Stimulated activated CD4-positive, alpha-beta T cell treated with anti-CD3 and anti-CD28 coated beads, Interleukin-1b, Interleukin-23, amount 100 ng/mL, for 48 hours (primary cell): ENCODE measurements around the gene TMF1.

Source experiments
- DNase-seq: peaks from one replicate; pipeline ENCODE4 v3.0.0-alpha.2; 2020

TMF1 gene

DNA sequence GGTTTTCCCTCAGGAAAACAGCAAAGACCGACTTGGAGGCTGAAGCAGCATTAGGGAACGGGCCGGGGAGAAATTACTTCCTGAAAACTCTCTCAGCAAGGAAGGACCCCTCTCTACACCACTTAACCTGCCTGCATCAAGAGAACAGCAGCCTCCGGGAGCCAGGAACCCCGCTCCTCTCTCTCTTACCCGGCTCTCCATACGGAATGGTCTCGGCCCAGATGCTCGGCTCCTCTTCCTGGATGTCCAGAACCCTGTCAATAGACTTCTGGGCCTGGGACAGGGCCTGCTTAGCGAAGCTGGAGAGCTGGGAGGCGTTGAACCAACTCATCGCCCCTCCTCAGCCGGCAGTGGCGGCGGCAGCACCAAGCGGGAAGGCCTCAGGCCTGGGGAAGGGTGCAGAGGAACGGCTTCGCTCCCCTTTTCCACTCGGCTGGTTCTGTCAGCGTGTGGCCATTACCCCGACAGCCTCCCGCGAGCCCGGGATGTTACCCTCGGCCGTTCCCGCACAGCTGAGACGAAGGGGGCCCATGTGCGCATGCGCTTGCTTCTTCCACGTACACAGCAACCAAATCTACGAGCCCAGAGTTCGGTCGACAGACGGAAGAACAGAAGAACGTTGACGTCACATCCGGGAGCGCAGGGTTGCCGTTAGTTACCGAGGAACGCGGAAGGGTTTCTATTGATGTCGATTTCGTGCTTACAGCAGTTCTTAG lies at the start of gene TMF1:
TMF1 (minus strand) TSS at position 578 of the 716 bp plus-strand sequence; CDS start at position 331, 247 bp downstream.
- peak; percentile 97 for DNase-seq

GRCh38 chr3:69099576-69099975 lies 47.4 kb upstream of the TMF1 start:
- DNase-seq, result no peak

DNA sequence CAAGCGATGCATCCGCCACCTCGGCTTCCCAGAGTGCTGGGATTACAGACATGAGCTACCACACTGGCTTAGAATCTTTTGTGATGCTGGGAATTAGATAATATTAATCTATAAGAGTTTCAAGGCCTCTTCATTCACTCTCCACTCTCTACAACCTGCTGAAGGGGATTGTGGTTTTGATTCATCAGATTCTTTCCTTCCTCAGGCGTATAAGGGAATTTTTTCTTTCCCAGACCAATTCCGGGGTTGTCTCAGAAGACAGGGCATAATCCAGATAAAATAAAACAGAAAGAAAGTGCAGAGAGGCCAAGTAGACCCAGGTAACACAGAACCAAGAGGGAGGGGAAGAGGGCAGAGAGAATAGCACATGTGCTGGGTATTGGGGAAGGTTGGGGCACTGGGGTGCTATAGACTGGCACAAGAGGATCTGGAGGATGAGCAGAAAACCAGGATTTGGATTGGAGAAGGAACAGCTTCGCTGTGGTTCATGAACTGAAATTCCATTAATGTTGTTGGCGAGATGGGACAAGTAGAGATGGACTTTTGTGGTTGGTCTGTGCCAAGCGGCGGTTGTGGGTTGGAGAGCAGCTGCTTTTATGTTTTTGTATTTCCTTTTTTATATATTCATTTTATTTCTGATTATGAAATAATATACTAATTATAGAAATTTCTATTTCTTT lies 45.4 kb upstream of the TMF1 start:
- DNase-seq, result no peak

DNA sequence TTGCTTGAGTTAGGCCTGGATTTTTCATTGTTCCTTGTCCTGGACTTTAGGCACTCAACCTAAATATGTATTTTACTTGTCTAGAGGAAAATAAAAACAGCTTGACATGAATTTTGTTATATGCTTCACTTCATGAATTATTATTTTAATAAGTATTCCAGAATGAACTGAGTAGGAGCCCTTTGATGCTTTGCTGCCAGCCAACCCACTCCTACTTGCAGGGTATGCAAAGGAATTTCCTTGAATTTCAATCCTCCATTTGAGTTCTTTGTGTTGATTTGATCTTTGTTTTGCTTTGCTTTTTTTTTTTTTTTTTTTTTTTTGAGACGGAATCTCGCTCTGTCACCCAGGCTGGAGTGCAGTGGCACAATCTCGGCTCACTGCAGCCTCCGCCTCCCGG lies 44.2 kb upstream of the TMF1 start:
- no peak for DNase-seq

GRCh38 chr3:69095636-69096035 lies 43.5 kb upstream of the TMF1 start:
- peak; percentile 30 for DNase-seq

- DNase-seq, result no peak
These were observed 42.5 kb upstream of the TMF1 start for GRCh38 chr3:69094467-69095205.

DNA sequence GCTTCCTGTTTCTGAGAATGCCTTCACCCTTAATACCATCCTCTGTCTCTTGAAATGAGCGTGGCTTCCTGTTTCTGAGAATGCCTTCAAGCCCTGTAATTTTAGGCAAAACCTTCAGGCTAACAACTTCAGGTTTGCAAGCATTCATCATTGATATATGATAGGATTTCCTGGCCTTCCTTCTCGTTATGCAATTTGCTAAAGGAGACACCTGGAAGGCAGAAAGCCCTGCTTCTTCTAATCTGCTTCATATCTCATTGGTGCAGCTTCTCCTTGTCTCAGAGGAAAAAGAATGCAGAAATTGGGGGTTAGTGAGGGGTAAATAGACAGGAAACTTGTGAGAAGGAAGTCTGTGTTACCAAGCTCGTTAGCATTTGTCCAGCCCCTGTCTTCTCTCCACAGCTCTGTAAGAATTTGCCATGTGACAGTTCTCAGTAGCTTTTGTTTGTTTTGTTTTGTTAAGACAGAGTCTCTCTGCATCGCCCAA lies 39.9 kb upstream of the TMF1 start:
- DNase-seq, result no peak

DNA sequence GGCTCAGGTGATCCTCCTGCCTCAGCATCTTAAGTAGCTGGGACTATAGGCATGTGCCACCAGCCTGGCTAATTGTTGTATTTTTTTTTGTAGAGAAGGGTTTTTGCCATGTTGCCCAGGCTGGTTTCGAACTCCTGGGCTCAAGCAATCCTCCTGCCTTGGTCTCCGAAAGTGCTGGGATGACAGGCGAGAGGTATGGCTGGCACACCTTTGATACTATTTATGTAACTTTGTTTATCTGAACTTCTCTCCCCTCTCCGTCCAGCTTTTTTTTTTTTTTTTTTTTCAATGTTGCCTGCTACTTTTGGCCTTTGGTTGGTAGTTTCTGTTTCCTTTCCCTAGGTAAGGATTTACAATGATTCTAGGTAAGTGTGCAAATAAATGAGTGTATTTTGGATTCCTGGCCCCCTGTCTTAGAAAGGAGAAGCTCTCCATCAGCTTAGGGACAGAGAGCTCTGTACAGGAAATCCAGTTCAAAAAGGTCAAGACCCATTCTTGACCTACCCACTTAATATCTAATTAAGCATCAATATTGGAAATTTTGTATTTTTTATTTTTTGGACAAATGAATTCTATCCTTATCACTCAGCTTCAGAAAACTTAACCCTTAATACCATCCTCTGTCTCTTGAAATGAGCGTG lies 39.4 kb upstream of the TMF1 start:
- DNase-seq, result no peak

DNA sequence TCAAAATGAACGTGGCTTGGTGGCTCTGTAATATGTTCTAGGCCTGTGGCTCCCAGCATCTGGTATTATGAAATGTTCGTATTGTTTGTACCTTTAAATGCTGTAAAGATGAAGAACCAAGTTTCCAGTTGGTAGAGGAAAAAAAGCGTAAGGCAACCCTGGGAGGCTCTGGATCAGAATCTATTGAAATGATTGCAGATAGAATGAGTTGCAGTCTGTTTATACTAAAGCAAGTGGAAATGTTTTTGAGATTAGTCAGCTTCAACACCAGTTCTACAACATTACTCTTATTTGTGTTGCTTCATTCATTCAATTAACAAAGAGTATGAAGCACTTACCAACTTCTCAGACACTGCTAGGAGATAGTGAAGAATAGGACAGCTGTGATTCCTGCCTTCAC lies 37.9 kb upstream of the TMF1 start:
- DNase-seq, result no peak

- no peak for DNase-seq
These were observed 35.9 kb upstream of the TMF1 start for GRCh38 chr3:69088063-69088462.

DNA sequence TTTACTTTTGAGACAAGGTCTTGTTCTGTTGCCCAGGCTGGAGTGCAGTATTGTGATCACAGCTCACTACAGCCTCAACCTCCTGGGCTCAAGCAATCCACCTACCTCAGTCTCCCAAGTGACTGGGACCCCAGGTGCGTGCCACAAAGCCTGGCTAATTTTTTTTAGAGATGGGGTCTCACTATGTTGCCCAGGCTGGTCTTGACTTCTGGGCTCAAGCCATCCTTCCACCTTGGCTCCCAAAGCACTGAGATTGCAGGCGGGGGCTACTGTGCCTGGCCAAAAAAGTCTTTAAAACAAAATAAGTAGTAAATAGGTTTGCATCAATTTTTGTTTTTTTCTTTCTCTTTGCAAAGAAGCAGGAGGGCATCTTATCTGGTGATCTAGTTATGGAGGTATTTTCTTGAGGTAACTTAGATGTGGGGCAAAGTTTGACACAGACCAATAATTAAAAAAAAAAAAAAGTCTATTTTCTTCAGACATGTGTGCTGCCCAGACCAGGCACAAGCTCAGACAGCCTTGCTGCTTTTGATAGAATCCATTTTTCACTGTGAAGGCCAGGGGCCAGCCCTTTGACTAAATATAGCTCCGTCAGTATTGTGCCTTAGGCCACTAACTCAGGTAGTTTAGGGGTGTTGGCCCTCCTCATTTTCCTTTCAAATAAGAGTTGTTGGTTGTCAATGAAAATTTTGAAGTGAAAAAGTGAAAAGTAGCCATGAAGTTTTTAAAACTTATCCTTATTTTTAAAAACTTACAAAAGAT lies 35.1 kb upstream of the TMF1 start:
- no peak for DNase-seq

GRCh38 chr3:69085833-69086722 lies 33.9 kb upstream of the TMF1 start:
- DNase-seq, result peak; percentile 90

DNA sequence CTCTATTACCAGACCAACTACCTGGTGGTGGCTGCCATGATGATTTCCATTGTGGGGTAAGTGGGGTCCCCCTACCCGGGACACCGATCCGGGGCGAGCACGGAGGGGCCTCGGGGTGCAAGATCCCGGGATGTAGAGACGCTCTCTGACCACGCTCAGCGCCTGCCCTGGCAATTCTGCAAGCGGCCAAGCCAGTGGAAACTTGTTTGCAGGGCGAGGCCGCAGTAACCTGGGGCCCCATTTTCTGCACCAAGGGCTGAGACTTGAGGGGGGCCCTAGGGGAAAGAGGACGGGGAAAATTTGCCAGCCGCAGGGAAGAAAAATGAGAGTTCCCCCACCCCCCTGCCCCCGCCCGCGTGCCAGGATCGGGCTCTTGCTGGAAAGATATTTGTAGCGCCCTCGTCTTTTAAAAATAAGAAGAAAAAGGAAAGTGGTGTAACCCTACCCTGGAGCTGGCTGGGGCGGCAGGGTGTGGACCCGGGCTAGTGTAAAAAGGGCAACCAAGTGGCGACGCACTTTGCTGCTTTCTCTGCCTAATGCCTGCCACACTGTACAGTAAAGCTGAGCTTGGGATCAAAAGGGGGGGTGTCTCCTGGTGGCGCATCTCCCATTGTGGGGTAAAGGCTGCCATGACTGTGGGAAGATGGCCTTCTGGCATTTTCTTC lies 33.2 kb upstream of the TMF1 start:
- DNase-seq, result no peak

DNA sequence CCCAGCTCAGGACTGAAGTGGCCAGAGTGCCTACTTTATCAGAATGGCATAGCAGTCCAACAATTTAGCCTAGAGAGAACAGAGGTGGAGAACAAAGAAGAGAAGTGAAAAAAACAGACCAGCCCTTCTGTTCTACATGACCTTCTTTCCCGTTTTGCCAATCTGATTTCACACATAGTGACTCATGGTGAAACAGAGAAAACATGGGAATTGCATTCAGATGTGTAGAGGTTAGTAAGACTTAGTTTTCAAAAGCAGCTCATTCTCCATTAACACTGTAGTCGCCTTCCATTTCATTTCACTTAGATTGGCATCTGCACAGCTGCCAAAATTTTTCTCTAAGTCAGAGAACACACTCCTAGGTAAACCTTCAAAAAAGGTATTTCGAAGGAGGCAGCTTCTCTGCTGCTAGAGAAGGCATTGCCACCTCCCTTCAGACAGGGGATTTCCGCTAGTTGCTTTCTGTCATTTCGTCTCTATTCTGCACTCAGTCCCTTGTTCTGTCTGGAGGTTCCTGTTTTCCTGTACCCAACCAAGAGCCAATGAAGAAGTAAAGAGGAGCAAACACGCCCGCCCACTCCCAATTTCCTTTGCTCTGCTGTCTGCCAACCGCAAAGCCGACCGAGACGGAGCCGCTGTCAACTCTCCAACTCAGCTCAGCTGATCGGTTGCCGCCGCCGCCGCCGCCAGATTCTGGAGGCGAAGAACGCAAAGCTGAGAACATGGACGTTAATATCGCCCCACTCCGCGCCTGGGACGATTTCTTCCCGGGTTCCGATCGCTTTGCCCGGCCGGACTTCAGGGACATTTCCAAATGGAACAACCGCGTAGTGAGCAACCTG lies 32.4 kb upstream of the TMF1 start, which contains the start of gene ARL6IP5:
ARL6IP5 (plus strand) TSS at position 612 of the 842 bp plus-strand sequence; CDS start at position 723, 111 bp downstream.
- peak; percentile 94 for DNase-seq

GRCh38 chr3:69082805-69083204 lies 30.7 kb upstream of the TMF1 start:
- peak; percentile 86 for DNase-seq

DNA sequence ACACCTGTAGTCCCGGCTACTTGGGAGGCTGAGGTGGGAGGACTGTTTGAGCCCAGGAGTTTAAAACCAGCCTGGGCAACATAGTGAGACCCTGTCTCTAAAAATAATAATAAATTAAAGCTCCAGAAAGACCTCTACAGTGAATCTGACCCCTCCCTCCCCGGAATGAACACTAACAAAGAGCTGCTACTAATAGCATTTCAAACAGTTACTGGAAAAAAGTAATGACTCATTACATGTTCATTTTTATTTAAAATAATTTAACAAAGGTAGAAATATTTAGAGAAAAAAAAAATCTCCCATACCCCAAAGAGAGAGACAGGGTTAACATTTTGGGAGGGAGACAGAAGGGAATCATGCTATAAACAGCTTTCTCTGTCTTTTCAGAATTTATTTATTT lies 30.2 kb upstream of the TMF1 start:
- DNase-seq, result no peak

DNA sequence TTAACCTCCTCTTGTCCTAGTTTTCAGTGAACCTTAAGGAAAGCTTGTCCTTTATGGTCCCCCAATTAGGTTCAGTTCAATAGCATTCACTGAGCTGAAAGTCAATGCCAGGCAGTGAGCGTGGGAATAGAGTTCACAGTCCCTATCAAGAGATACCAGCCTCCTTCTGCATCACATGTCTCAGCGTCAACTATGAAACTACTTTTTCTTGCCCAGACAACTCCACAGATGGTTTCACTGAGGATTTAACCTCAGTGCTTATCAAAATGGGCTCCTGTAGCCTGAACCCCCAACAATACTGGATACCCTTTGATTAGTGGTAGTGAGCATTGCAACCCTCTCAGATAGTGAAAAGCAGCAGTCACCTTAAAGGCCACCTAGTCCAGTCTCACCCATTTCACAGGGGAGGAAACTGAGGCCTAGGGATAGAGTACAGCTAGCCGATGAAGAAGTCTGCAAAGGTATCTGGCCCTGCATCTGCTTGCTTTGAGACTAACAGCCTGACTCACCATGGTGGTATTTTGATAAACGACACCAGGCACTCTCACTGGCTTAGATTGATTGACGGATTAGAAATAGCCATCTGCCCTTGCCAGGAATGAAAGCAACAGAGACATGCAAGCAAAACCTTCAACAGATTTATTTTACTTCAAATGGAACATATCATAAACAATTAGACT lies 29.6 kb upstream of the TMF1 start:
- no peak for DNase-seq

GRCh38 chr3:69080233-69080920 lies 28.2 kb upstream of the TMF1 start, which contains the start of gene UBA3:
Gene UBA3, minus strand, starts transcription at chr3:69080365. Its CDS starts 12 bp downstream, at chr3:69080353.
- DNase-seq, result peak; percentile 92
